ENCODE data around the gene PLA2G4A. TPM values are rescaled to one million over a fixed set of nuclear protein-coding genes. Genes with fewer than 3 reads are reported as not detected.

The PLA2G4A gene
- total and polyA plus RNA-seq, 7 donors = 3.2 to 51.0 (median 17.2) TPM

GRCh38 chr1:186950547-186950946 lies 121.8 kb downstream of the PLA2G4A start:
- no peaks in the 10 kb centered on the region for H3K4me1 ChIP-seq
- H3K4me3 ChIP-seq = no peak overlapping the region
- no peaks in the 10 kb centered on the region for H3K9me3 ChIP-seq
- 89 to 90% methylated on average over 4 of the region's 4 CpGs for WGBS, 2 donors
- no peaks in the 10 kb centered on the region for H3K27me3 ChIP-seq
- no peak overlapping the region for H3K27ac ChIP-seq
- TF ChIP-seq POLR2A (IDR thresholded peaks at IDR 0.05) (no peak), POLR2AphosphoS5 (IDR thresholded peaks at IDR 0.05) (no peak), EP300 (IDR thresholded peaks at IDR 0.05) (no peak), CTCF (IDR thresholded peaks at IDR 0.05) (no peak)
- no peak for DNase-seq
- peaks cover 0 to 55% (median 7%) of the 10 kb centered on the region in 4 donors for H3K36me3 ChIP-seq
- intact Hi-C loops (cut with DNase I) = no loop called here

- TF ChIP-seq EP300 (IDR thresholded peaks at IDR 0.05) = no peak
- no peak for TF ChIP-seq POLR2A (IDR thresholded peaks at IDR 0.05)
- no peak for TF ChIP-seq POLR2AphosphoS5 (IDR thresholded peaks at IDR 0.05)
- TF ChIP-seq CTCF (IDR thresholded peaks at IDR 0.05) = no peak
- Histone ChIP-seq H3K4me3 (no peak overlapping the region), H3K27me3 (no peaks in the 10 kb centered on the region), H3K36me3 (peaks cover 0 to 55% (median 10%) of the 10 kb centered on the region in 4 donors), H3K27ac (no peak overlapping the region), H3K4me1 (no peaks in the 10 kb centered on the region), H3K9me3 (no peaks in the 10 kb centered on the region)
- WGBS, 2 donors = 22 to 69% methylated on average over 2 of the region's 2 CpGs
- intact Hi-C loops (cut with DNase I) = no loop called here
- no peak for DNase-seq
These were observed 125.1 kb downstream of the PLA2G4A start for GRCh38 chr1:186953876-186954275.

- peak overlapping the region in 1 of 4 donors; percentile 23 for H3K27ac ChIP-seq
- H3K4me3 ChIP-seq = no peak overlapping the region
- H3K4me1 ChIP-seq = no peaks in the 10 kb centered on the region
- peaks cover 0 to 34% (median 5%) of the 10 kb centered on the region in 4 donors for H3K36me3 ChIP-seq
- DNase-seq = no peak
- no peaks in the 10 kb centered on the region for H3K27me3 ChIP-seq
- intact Hi-C loops (cut with DNase I) = no loop called here
- H3K9me3 ChIP-seq = no peaks in the 10 kb centered on the region
- no peak for TF ChIP-seq POLR2A (IDR thresholded peaks at IDR 0.05)
- 35% methylated on average over 2 of the region's 2 CpGs for WGBS, 2 donors
These were observed 128.6 kb downstream of the PLA2G4A start for GRCh38 chr1:186957314-186957713.

GRCh38 chr1:186958520-186958919 lies 129.8 kb downstream of the PLA2G4A start:
- Histone ChIP-seq H3K36me3 (peaks cover 0 to 25% (median 5%) of the 10 kb centered on the region in 4 donors), H3K9me3 (no peaks in the 10 kb centered on the region), H3K27me3 (no peaks in the 10 kb centered on the region), H3K27ac (no peak overlapping the region), H3K4me3 (no peak overlapping the region), H3K4me1 (no peaks in the 10 kb centered on the region)
- no peak for TF ChIP-seq CTCF (IDR thresholded peaks at IDR 0.05)
- TF ChIP-seq POLR2AphosphoS5 (IDR thresholded peaks at IDR 0.05) = no peak
- no peak for TF ChIP-seq POLR2A (IDR thresholded peaks at IDR 0.05)
- TF ChIP-seq EP300 (IDR thresholded peaks at IDR 0.05) = no peak
- 54 to 73% methylated on average over 2 of the region's 2 CpGs for WGBS, 2 donors
- intact Hi-C loops (cut with DNase I) = no loop called here
- DNase-seq = no peak

- no peak overlapping the region for H3K27ac ChIP-seq
- H3K36me3 ChIP-seq = peaks cover 0 to 35% (median 7%) of the 10 kb centered on the region in 4 donors
- TF ChIP-seq CTCF (IDR thresholded peaks at IDR 0.05) (no peak), POLR2AphosphoS5 (IDR thresholded peaks at IDR 0.05) (peak in 2 of 4 donors; percentile 42 to 48)
These were observed 132.1 kb downstream of the PLA2G4A start for GRCh38 chr1:186960861-186961260.

More at GRCh38 chr1:186960861-186961260, 132.1 kb downstream of the PLA2G4A start:
- no peaks in the 10 kb centered on the region for H3K4me1 ChIP-seq
- no peaks in the 10 kb centered on the region for H3K9me3 ChIP-seq
- intact Hi-C loops (cut with DNase I) = no loop called here
- WGBS, 2 donors = 89 to 96% methylated on average over 1 of the region's 1 CpG
- no peak for DNase-seq
- no peaks in the 10 kb centered on the region for H3K27me3 ChIP-seq
- no peak overlapping the region for H3K4me3 ChIP-seq

Measured in sigmoid colon (tissue), 7 donors.